Liver (tissue), 9 donors: ENCODE results near the gene GMDS. TPM values are rescaled to one million over a fixed set of nuclear protein-coding genes. Genes with fewer than 3 reads are reported as not detected.

Experiments
- DNase-seq: peaks from one replicate; pipeline ENCODE4 v3.0.0-alpha.2; 2017; ENCODE audit warnings: low spot score
- H3K27ac ChIP-seq, 2 donors: one replicate each; pipeline ENCODE4 v1.7.0; 2013; ENCODE audit warnings: inconsistent platforms in 2 of 2, low read length in 2 of 2, control low read depth in 1 of 2, low read depth in 1 of 2, mild to moderate bottlenecking in 1 of 2
- H3K27me3 ChIP-seq, 4 donors: one replicate each; pipeline versions ENCODE4 v1.6.1 to v1.7.0; 2013; ENCODE audit warnings: low read length in 3 of 4, inconsistent platforms in 1 of 4, mild to moderate bottlenecking in 1 of 4, moderate library complexity in 1 of 4; ENCODE audit not compliant: control insufficient read depth in 4 of 4, insufficient read depth in 4 of 4
- H3K36me3 ChIP-seq, 4 donors: one replicate each; pipeline versions ENCODE4 v1.6.1 to v1.7.0; 2013; ENCODE audit warnings: low read length in 3 of 4, mild to moderate bottlenecking in 3 of 4, low read depth in 1 of 4, moderate library complexity in 1 of 4; ENCODE audit not compliant: control insufficient read depth in 4 of 4, insufficient read depth in 3 of 4
- H3K4me1 ChIP-seq, 4 donors: one replicate each; pipeline versions ENCODE4 v1.6.1 to v1.7.0; 2013; ENCODE audit warnings: low read length in 3 of 4, mild to moderate bottlenecking in 3 of 4, moderate library complexity in 1 of 4; ENCODE audit not compliant: control insufficient read depth in 4 of 4, insufficient read depth in 4 of 4
- H3K4me3 ChIP-seq, 3 donors: one replicate each; pipeline versions ENCODE4 v1.6.1 to v1.7.0; 2013; ENCODE audit warnings: low read length in 3 of 3, control low read depth in 1 of 3, low read depth in 1 of 3, mild to moderate bottlenecking in 1 of 3
- H3K9ac ChIP-seq, 2 donors: one replicate each; pipeline ENCODE4 v1.7.0; 2013; ENCODE audit warnings: low read length in 2 of 2, mild to moderate bottlenecking in 2 of 2, moderate library complexity in 2 of 2, control low read depth in 1 of 2, low read depth in 1 of 2
- H3K9me3 ChIP-seq, 4 donors: one replicate each; pipeline versions ENCODE4 v1.6.1 to v1.7.0; 2013; ENCODE audit warnings: low read length in 3 of 4; ENCODE audit not compliant: control insufficient read depth in 4 of 4
- EGR1 ChIP-seq, 2 donors: IDR thresholded peaks; 2 replicates each; pipeline ENCODE4 v1.6.1; 2016 to 2018; ENCODE audit warnings: antibody characterized with exemption in 2 of 2, low read depth in 2 of 2
- FOXA1 ChIP-seq: IDR thresholded peaks from 2 replicates; pipeline ENCODE4 v1.6.1; 2016; ENCODE audit warnings: antibody characterized with exemption
- FOXA2 ChIP-seq: IDR thresholded peaks from 2 replicates; pipeline ENCODE4 v1.6.1; 2016; ENCODE audit warnings: antibody characterized with exemption
- GABPA ChIP-seq, 2 donors: IDR thresholded peaks in 1 of 2; conservative IDR thresholded peaks in 1 of 2; 2 replicates each; pipeline ENCODE4 v1.6.1; 2016; ENCODE audit warnings: antibody characterized with exemption in 2 of 2, mild to moderate bottlenecking in 1 of 2, moderate library complexity in 1 of 2
- HNF4A ChIP-seq, 2 donors: conservative IDR thresholded peaks; 2 replicates each; pipeline ENCODE4 v1.6.1; 2016; ENCODE audit warnings: antibody characterized with exemption in 2 of 2, mild to moderate bottlenecking in 2 of 2
- HNF4G ChIP-seq: IDR thresholded peaks from 2 replicates; pipeline ENCODE4 v1.6.1; 2016; ENCODE audit warnings: antibody characterized with exemption
- JUND ChIP-seq, 2 donors: IDR thresholded peaks; 2 replicates each; pipeline ENCODE4 v1.6.1; 2016; ENCODE audit warnings: antibody characterized with exemption in 2 of 2
- NR2F2 ChIP-seq: IDR thresholded peaks from 2 replicates; pipeline ENCODE4 v1.6.1; 2016; ENCODE audit warnings: antibody characterized with exemption
- RAD21 ChIP-seq, 2 donors: IDR thresholded peaks; 2 replicates each; pipeline ENCODE4 v1.6.1; 2016; ENCODE audit warnings: antibody characterized with exemption in 2 of 2, mild to moderate bottlenecking in 2 of 2
- RXRA ChIP-seq, 2 donors: IDR thresholded peaks; 2 replicates each; pipeline ENCODE4 v1.6.1; 2017 to 2018; ENCODE audit warnings: antibody characterized with exemption in 2 of 2, mild to moderate bottlenecking in 1 of 2
- SP1 ChIP-seq: IDR thresholded peaks from 2 replicates; pipeline ENCODE4 v1.6.1; 2018; ENCODE audit warnings: antibody characterized with exemption, mild to moderate bottlenecking
- TAF1 ChIP-seq: conservative IDR thresholded peaks from 2 replicates; pipeline ENCODE4 v1.6.1; 2016; ENCODE audit warnings: antibody characterized with exemption, mild to moderate bottlenecking
- YY1 ChIP-seq: IDR thresholded peaks from 2 replicates; pipeline ENCODE4 v1.6.1; 2016; ENCODE audit warnings: antibody characterized with exemption, mild to moderate bottlenecking
- WGBS: extraction: QIAGEN DNeasy Blood & Tissue Kit; methylation state at CpG from one replicate; pipeline ENCODE4 v1.1.7; 2013; 5-methylcytosine and 5-hydroxymethylcytosine counted together
- polyA plus RNA-seq, 2 donors: library from polyadenylated mRNA; stranded (reverse) in 1 of 2; unstranded in 1 of 2; fragments of 200-250 nt in 1 of 2; fragments of >200 nt in 1 of 2; fragmentation: Nextera tagmentation in 1 of 2; extraction: Ambion mirVana in 1 of 2; gene quantifications; one replicate each; pipeline versions ENCODE4 v1.2.1 to v1.2.3, GENCODE V29; 2013 to 2015
- total RNA-seq, 2 donors: library from RNA; depleted of rRNA; stranded (reverse); fragments of >200 nt; gene quantifications; one replicate each; pipeline ENCODE4 v1.2.3, GENCODE V29; 2014
- TF ChIP-seq, protein P1 (sequence below): IDR thresholded peaks from 2 replicates; pipeline ENCODE4 v1.6.1; 2016; ENCODE audit warnings: antibody characterized with exemption
- TF ChIP-seq, protein P2 (sequence below): fragments of 150-350 bp; IDR thresholded peaks from 2 replicates; pipeline ENCODE4 v1.5.1; 2017; ENCODE audit warnings: improper control_type of control experiment, low read depth, low read length; ENCODE audit not compliant: missing input control
- TF ChIP-seq, protein P3 (sequence below): IDR thresholded peaks from 2 replicates; pipeline ENCODE4 v1.6.1; 2016; ENCODE audit warnings: antibody characterized with exemption
- donor health status: healthy.
- donor health status: healthy.
- donor health status: healthy.
- donor health status: healthy.
- donor health status: healthy.

GMDS gene
- total and polyA plus RNA-seq, 4 donors, result 3.5 to 15.6 (median 13.0) TPM

DNA sequence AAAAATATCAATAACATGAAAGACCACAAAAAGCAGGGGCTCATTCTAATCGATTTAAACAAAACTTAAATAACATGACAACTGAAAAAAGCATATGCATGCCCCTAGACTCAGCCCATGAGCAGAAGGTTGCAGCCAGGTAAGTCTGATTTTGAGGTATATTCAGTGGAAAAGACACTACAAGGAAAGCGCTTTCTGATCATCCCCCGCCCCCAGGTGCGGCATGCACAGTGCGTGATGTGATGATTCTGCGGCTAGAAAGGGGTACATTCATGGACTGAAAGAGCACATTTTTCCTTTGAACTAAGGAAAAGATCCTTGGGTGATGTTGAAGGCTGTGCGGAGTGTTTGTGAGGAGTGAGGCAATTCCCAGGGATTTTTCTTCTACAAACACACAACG lies 652.6 kb downstream of the GMDS start:
- Histone ChIP-seq H3K4me1 (peaks cover 0 to 4% (median 1%) of the 10 kb centered on the region in 4 donors), H3K9ac (no peak overlapping the region), H3K4me3 (no peak overlapping the region), H3K36me3 (no peaks in the 10 kb centered on the region), H3K27ac (no peak overlapping the region), H3K9me3 (no peaks in the 10 kb centered on the region), H3K27me3 (peaks cover 0 to 4% (median 2%) of the 10 kb centered on the region in 4 donors)
- WGBS, result 81% methylated on average over 8 of the region's 8 CpGs
- TF ChIP-seq RAD21 (IDR thresholded peaks at IDR 0.05) (no peak), YY1 (no peak), SP1 (no peak), FOXA2 (no peak)
- TF ChIP-seq, protein P1, sequence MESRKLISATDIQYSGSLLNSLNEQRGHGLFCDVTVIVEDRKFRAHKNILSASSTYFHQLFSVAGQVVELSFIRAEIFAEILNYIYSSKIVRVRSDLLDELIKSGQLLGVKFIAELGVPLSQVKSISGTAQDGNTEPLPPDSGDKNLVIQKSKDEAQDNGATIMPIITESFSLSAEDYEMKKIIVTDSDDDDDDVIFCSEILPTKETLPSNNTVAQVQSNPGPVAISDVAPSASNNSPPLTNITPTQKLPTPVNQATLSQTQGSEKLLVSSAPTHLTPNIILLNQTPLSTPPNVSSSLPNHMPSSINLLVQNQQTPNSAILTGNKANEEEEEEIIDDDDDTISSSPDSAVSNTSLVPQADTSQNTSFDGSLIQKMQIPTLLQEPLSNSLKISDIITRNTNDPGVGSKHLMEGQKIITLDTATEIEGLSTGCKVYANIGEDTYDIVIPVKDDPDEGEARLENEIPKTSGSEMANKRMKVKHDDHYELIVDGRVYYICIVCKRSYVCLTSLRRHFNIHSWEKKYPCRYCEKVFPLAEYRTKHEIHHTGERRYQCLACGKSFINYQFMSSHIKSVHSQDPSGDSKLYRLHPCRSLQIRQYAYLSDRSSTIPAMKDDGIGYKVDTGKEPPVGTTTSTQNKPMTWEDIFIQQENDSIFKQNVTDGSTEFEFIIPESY, result no peak
- DNase-seq, result peak; percentile 26

DNA sequence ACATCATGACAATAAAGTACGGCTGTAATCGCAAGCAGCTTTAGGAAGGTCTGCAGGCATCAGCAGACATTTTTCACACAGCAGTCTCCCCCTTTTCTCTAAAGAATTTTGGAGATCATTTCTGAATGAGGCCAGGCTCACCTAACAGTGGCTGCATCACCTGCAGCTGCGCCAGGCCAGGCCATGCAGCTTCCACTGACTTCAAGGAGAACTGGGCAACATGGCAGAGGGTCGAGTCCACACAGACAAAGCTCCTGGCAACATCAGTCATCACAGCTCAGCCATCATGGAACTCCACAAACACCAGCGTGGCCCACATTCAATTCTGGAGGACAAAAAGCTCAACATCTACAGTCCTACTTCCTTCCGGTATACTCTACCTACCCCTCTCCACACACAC lies 653.5 kb downstream of the GMDS start:
- peak; percentile 16 for DNase-seq
- no peak overlapping the region for H3K9ac ChIP-seq
- peaks cover 0 to 4% (median 1%) of the 10 kb centered on the region in 4 donors for H3K4me1 ChIP-seq
- no peak overlapping the region for H3K4me3 ChIP-seq
- H3K27ac ChIP-seq, result no peak overlapping the region
- H3K9me3 ChIP-seq, result no peaks in the 10 kb centered on the region
- peaks cover 0 to 4% (median 0%) of the 10 kb centered on the region in 4 donors for H3K27me3 ChIP-seq
- TF ChIP-seq YY1 (no peak), FOXA1 (no peak), HNF4A (conservative IDR thresholded peaks at IDR 0.05) (no peak), RAD21 (IDR thresholded peaks at IDR 0.05) (no peak)
- TF ChIP-seq, protein P2, sequence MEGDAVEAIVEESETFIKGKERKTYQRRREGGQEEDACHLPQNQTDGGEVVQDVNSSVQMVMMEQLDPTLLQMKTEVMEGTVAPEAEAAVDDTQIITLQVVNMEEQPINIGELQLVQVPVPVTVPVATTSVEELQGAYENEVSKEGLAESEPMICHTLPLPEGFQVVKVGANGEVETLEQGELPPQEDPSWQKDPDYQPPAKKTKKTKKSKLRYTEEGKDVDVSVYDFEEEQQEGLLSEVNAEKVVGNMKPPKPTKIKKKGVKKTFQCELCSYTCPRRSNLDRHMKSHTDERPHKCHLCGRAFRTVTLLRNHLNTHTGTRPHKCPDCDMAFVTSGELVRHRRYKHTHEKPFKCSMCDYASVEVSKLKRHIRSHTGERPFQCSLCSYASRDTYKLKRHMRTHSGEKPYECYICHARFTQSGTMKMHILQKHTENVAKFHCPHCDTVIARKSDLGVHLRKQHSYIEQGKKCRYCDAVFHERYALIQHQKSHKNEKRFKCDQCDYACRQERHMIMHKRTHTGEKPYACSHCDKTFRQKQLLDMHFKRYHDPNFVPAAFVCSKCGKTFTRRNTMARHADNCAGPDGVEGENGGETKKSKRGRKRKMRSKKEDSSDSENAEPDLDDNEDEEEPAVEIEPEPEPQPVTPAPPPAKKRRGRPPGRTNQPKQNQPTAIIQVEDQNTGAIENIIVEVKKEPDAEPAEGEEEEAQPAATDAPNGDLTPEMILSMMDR, result no peak
- TF ChIP-seq, protein P3, sequence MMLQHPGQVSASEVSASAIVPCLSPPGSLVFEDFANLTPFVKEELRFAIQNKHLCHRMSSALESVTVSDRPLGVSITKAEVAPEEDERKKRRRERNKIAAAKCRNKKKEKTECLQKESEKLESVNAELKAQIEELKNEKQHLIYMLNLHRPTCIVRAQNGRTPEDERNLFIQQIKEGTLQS, result no peak
- WGBS, result 88% methylated on average over 6 of the region's 6 CpGs
- H3K36me3 ChIP-seq, result no peaks in the 10 kb centered on the region

DNA sequence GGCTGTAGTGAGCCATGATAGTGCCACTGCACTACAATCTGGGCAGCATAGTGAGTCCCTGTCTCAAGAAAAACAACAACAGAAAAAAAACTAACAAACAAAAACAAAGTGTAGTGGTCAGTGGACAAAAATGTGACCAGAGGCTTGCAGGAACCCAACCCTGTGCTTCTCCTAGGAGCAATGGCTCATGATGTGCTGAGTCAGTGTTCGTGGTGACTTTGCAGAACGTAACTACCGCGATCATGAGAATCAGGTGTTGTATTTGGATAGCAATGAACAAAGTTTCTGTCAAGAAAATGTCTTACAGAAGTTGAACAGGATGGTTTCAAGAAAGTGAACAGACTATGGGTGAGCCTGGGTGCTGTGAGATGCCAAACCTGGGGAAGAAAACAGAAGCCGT lies 654.2 kb downstream of the GMDS start:
- H3K9me3 ChIP-seq, result no peaks in the 10 kb centered on the region
- peak; percentile 1 for DNase-seq
- H3K27me3 ChIP-seq, result peaks cover 0 to 4% (median 0%) of the 10 kb centered on the region in 4 donors
- no peak overlapping the region for H3K27ac ChIP-seq
- no peak overlapping the region for H3K4me3 ChIP-seq
- no peak for TF ChIP-seq RXRA (IDR thresholded peaks at IDR 0.05)
- TF ChIP-seq, protein P2, result no peak
- TF ChIP-seq TAF1, result no peak
- no peak for TF ChIP-seq JUND (IDR thresholded peaks at IDR 0.05)
- TF ChIP-seq NR2F2, result no peak
- no peak for TF ChIP-seq EGR1 (IDR thresholded peaks at IDR 0.05; ENCODE audit: low read depth in 2 of 2)
- TF ChIP-seq, protein P1, result no peak
- no peak for TF ChIP-seq HNF4G
- TF ChIP-seq HNF4A (conservative IDR thresholded peaks at IDR 0.05), result no peak
- no peak for TF ChIP-seq FOXA2
- TF ChIP-seq GABPA (IDR thresholded peaks at IDR 0.05 in 1 of 2, conservative IDR thresholded peaks at IDR 0.05 in 1 of 2), result no peak
- TF ChIP-seq SP1, result no peak
- no peak for TF ChIP-seq FOXA1
- TF ChIP-seq YY1, result no peak
- WGBS, result 84% methylated on average over 5 of the region's 5 CpGs
- peaks cover 0 to 4% (median 1%) of the 10 kb centered on the region in 4 donors for H3K4me1 ChIP-seq
- no peaks in the 10 kb centered on the region for H3K36me3 ChIP-seq
- no peak overlapping the region for H3K9ac ChIP-seq
